IMR-90 (cell line): ENCODE data around the gene MALAT1. TPM values are rescaled to one million over a fixed set of nuclear protein-coding genes. Genes with fewer than 3 reads are reported as not detected.

ENCODE experiments used
- ATAC-seq: fragments of 200-7000 bp; cut with Tn5 transposase; 2 replicates; pipeline ENCODE4 v1.9.1; 2020; ENCODE audit warnings: low read depth, mild to moderate bottlenecking, moderate library complexity
- BruUV-seq: library from RNA; stranded (reverse); fragments of 400-500 nt; replicated peaks from 2 replicates; lab custom pipeline; 2021; lab: Mats Ljungman, UMichigan
- CTCF ChIA-PET: fragments of 300-600 bp; formaldehyde crosslinking; extraction: SDS; loops from one replicate; lab custom pipeline; 2021; ENCODE audit warnings: antibody characterized with exemption; lab: Yijun Ruan, JAX
- POLR2A ChIA-PET: fragments of 300-600 bp; sonication (Branson Sonifier 250); formaldehyde crosslinking; loops from one replicate; lab custom pipeline; 2022; ENCODE audit warnings: antibody characterized with exemption; ENCODE audit not compliant: unreplicated experiment; lab: Charles Lee
- DNase-seq: peaks from one replicate; pipeline ENCODE4 v3.0.0; 2013
- H2AFZ ChIP-seq: replicated peaks from 2 replicates; pipeline ENCODE3; 2013; ENCODE audit warnings: low read length, mild to moderate bottlenecking; ENCODE audit not compliant: poor library complexity
- H2AK5ac ChIP-seq: 2 replicates; pipeline ENCODE4 v1.6.1; 2013; ENCODE audit warnings: low read depth, low read length, inconsistent platforms
- H2AK9ac ChIP-seq: replicated peaks from 2 replicates; pipeline ENCODE3; 2013; ENCODE audit warnings: mild to moderate bottlenecking, low read depth, low read length, moderate library complexity; ENCODE audit not compliant: poor library complexity
- H2BK120ac ChIP-seq: 2 replicates; pipeline ENCODE4 v1.6.1; 2013; ENCODE audit warnings: low read depth, low read length, inconsistent platforms
- H2BK15ac ChIP-seq: 3 replicates; pipeline ENCODE4 v1.6.1; 2013; ENCODE audit warnings: low read depth, low read length, inconsistent platforms
- H2BK20ac ChIP-seq: 2 replicates; pipeline ENCODE4 v1.6.1; 2013; ENCODE audit warnings: low read depth, mild to moderate bottlenecking, inconsistent platforms, low read length, moderate library complexity
- H2BK5ac ChIP-seq: 2 replicates; pipeline ENCODE4 v1.6.1; 2013; ENCODE audit warnings: mild to moderate bottlenecking, low read depth, low read length, inconsistent platforms; ENCODE audit not compliant: poor library complexity, severe bottlenecking
- H3K14ac ChIP-seq: replicated peaks from 2 replicates; pipeline ENCODE4 v1.6.1; 2013; ENCODE audit warnings: low read depth, low read length, inconsistent platforms
- H3K18ac ChIP-seq: 2 replicates; pipeline ENCODE4 v1.6.1; 2013; ENCODE audit warnings: low read depth, low read length, control low read depth
- H3K23ac ChIP-seq: 2 replicates; pipeline ENCODE4 v1.6.1; 2013; ENCODE audit warnings: low read depth, low read length, inconsistent platforms
- H3K27ac ChIP-seq: 2 replicates; pipeline ENCODE4 v1.5.1; 2013; ENCODE audit warnings: mild to moderate bottlenecking, control low read depth, low read length; ENCODE audit not compliant: insufficient read depth
- H3K27me3 ChIP-seq: 2 replicates; pipeline ENCODE4 v1.6.1; 2013; ENCODE audit warnings: low read length; ENCODE audit not compliant: control insufficient read depth, insufficient read depth
- H3K36me3 ChIP-seq: 2 replicates; pipeline ENCODE4 v1.6.1; 2013; ENCODE audit warnings: low read length, mixed read lengths; ENCODE audit not compliant: control insufficient read depth, insufficient read depth
- H3K4ac ChIP-seq: 2 replicates; pipeline ENCODE4 v1.6.1; 2013; ENCODE audit warnings: low read depth, low read length, inconsistent platforms
- H3K4me1 ChIP-seq: 2 replicates; pipeline ENCODE4 v1.6.1; 2013; ENCODE audit warnings: low read length, mixed read lengths; ENCODE audit not compliant: control insufficient read depth, insufficient read depth
- H3K4me2 ChIP-seq: 2 replicates; pipeline ENCODE4 v1.6.1; 2013; ENCODE audit warnings: low read depth, mild to moderate bottlenecking, control low read depth, low read length, moderate library complexity
- H3K4me3 ChIP-seq: 2 replicates; pipeline ENCODE4 v1.5.1; 2013; ENCODE audit warnings: low read depth, mild to moderate bottlenecking, control low read depth, low read length, moderate library complexity; ENCODE audit not compliant: insufficient read depth
- H3K56ac ChIP-seq: 2 replicates; pipeline ENCODE4 v1.6.1; 2013; ENCODE audit warnings: low read length, inconsistent platforms; ENCODE audit not compliant: insufficient read depth; ENCODE audit errors: extremely low read depth
- H3K79me1 ChIP-seq, 2 experiments: 2 replicates each; pipeline ENCODE4 v1.6.1; 2013; ENCODE audit warnings: low read length in 2 of 2, inconsistent platforms in 1 of 2, low read depth in 1 of 2
- H3K9ac ChIP-seq: 2 replicates; pipeline ENCODE4 v1.6.1; 2013; ENCODE audit warnings: low read depth, low read length, control low read depth
- H3K9me1 ChIP-seq: 2 replicates; pipeline ENCODE4 v1.6.1; 2013; ENCODE audit warnings: low read length, inconsistent platforms; ENCODE audit not compliant: insufficient read depth
- H3K9me3 ChIP-seq: 2 replicates; pipeline ENCODE4 v1.6.1; 2013; ENCODE audit warnings: low read length; ENCODE audit not compliant: control insufficient read depth, insufficient read depth
- H4K20me1 ChIP-seq: 2 replicates; pipeline ENCODE4 v1.6.1; 2013; ENCODE audit warnings: low read length, inconsistent platforms; ENCODE audit not compliant: insufficient read depth
- H4K5ac ChIP-seq: 2 replicates; pipeline ENCODE4 v1.6.1; 2013; ENCODE audit warnings: mild to moderate bottlenecking, low read depth, low read length, control low read depth
- H4K8ac ChIP-seq, 2 experiments: 2 replicates each; pipeline ENCODE4 v1.6.1; 2013; ENCODE audit warnings: low read depth in 2 of 2, low read length in 2 of 2, control low read depth in 1 of 2, inconsistent platforms in 1 of 2
- H4K91ac ChIP-seq: 2 replicates; pipeline ENCODE4 v1.6.1; 2013; ENCODE audit warnings: low read depth, low read length, inconsistent platforms; ENCODE audit not compliant: insufficient read depth
- CHD1 ChIP-seq: IDR thresholded peaks from 2 replicates; pipeline ENCODE4 v1.6.1; 2012; ENCODE audit warnings: low read depth, low read length, improper control_type of control experiment
- CTCF ChIP-seq: conservative IDR thresholded peaks from 2 replicates; pipeline ENCODE4 v1.5.1; 2012; ENCODE audit warnings: mild to moderate bottlenecking, low read depth, low read length, improper control_type of control experiment
- FOS ChIP-seq: fragments of 150-350 bp; IDR thresholded peaks from 2 replicates; pipeline ENCODE4 v1.6.1; 2016; ENCODE audit warnings: low read depth, low read length
- MAZ ChIP-seq: IDR thresholded peaks from 2 replicates; pipeline ENCODE4 v1.6.1; 2012; ENCODE audit warnings: low read depth, mild to moderate bottlenecking, low read length, improper control_type of control experiment, moderate library complexity, borderline replicate concordance
- MXI1 ChIP-seq: IDR thresholded peaks from 2 replicates; pipeline ENCODE4 v1.6.1; 2012; ENCODE audit warnings: low read depth, mild to moderate bottlenecking, low read length, moderate library complexity, borderline replicate concordance
- POLR2A ChIP-seq: IDR thresholded peaks from 2 replicates; pipeline ENCODE4 v1.6.1; 2012; ENCODE audit warnings: mild to moderate bottlenecking, low read depth, low read length
- RAD21 ChIP-seq: IDR thresholded peaks from 2 replicates; pipeline ENCODE4 v1.6.1; 2012; ENCODE audit warnings: low read length, improper control_type of control experiment
- RCOR1 ChIP-seq: IDR thresholded peaks from 2 replicates; pipeline ENCODE4 v1.6.1; 2012; ENCODE audit warnings: mild to moderate bottlenecking, low read length, improper control_type of control experiment; ENCODE audit not compliant: insufficient replicate concordance
- RFX5 ChIP-seq: IDR thresholded peaks from 2 replicates; pipeline ENCODE4 v1.8.0; 2012; ENCODE audit warnings: low read depth, mild to moderate bottlenecking, low read length, moderate library complexity
- USF2 ChIP-seq: fragments of 150-350 bp; IDR thresholded peaks from 2 replicates; pipeline ENCODE4 v1.6.1; 2017; ENCODE audit warnings: mild to moderate bottlenecking, antibody characterized with exemption, low read length, low read depth
- WGBS, 2 experiments: methylation state at CpG; one replicate each; pipeline versions ENCODE4 v1.1.5 to v1.1.7; 2013; ENCODE audit warnings: missing lambda C conversion rate in 2 of 2; ENCODE audit not compliant: insufficient read length in 1 of 2; ENCODE audit errors: extremely low coverage in 2 of 2; 5-methylcytosine and 5-hydroxymethylcytosine counted together
- dilution Hi-C: fragments of 300-500 bp; cut with HindIII; formaldehyde crosslinking; loops from one replicate; pipeline ENCODE4 v1.14.3; 2018; ENCODE audit warnings: low sequenced_read_pairs; ENCODE audit not compliant: unreplicated experiment
- in situ Hi-C: fragments of 300-500 bp; cut with MboI; formaldehyde crosslinking; loops from 3 replicates; pipeline ENCODE4 v1.14.3; 2019; ENCODE audit warnings: low sequenced_read_pairs, inconsistent platforms, mixed read lengths
- intact Hi-C: fragments of 100-400 bp; cut with micrococcal nuclease; formaldehyde crosslinking; loops from 2 replicates; pipeline ENCODE4 v1.10.0; 2022
- polyA plus RNA-seq, 3 experiments: library from polyadenylated mRNA; depleted of rRNA; stranded (reverse); fragments of >200 nt; gene quantifications; 2 replicates each; pipeline ENCODE4 v1.2.3, GENCODE V29; 2012; ENCODE audit warnings: low replicate concordance in 1 of 3
- total RNA-seq: library from RNA; depleted of rRNA; stranded (reverse); fragments of >200 nt; gene quantifications from 2 replicates; pipeline ENCODE4 v1.2.3, GENCODE V29; 2012

Gene MALAT1
- total and polyA plus RNA-seq, 2 of the 4 experiments (the other 2 are of a cell fraction), result 636 to 3,569 TPM

GRCh38 chr11:65541093-65541982 lies 42.5 kb downstream of the MALAT1 start:
- peak overlapping the region; percentile 96 for H2AK9ac ChIP-seq
- ChIA-PET POLR2A (interaction anchor here (0.5 to 0.6 kb wide), 3 partner anchors 11 to 52 kb away, joined by 3 to 4 read pairs (median 3); no protein-coding TSS in a partner anchor), CTCF (interaction anchor here (0.7 to 2.8 kb wide), 8 partner anchors 10 to 53 kb away, joined by 3 to 15 read pairs (median 8); partner anchors contain the start of genes FAM89B, SCYL1 and ZNRD2)
- no peak overlapping the region for H2BK20ac ChIP-seq
- peaks cover 14% of the 10 kb centered on the region; the same call in 1 of the 2 replicates for H4K20me1 ChIP-seq
- peaks cover 3 to 9% of the 10 kb centered on the region in 2 experiments; a peak in 2 of 4 replicates for H3K79me1 ChIP-seq
- H3K36me3 ChIP-seq, result peaks cover 43% of the 10 kb centered on the region; the same call in 1 of the 2 replicates
- no peak for ATAC-seq
- no peaks in the 10 kb centered on the region; the same call in 1 of the 2 replicates for H3K9me1 ChIP-seq
- peak overlapping the region; percentile 54 for H3K4me2 ChIP-seq
- no TSS peak for BruUV-seq
- peaks cover 5% of the 10 kb centered on the region; the same call in 1 of the 2 replicates for H3K4me1 ChIP-seq
- in situ Hi-C loops (no loop called here), intact Hi-C loops (loop anchor here (1.0 kb wide), 1 partner anchor 29 kb away; the partner anchor contains the start of gene ZNRD2), dilution Hi-C loops (no loop called here)
- peak overlapping the region; percentile 48; the same call in 1 of the 2 replicates for H3K23ac ChIP-seq
- H3K27ac ChIP-seq, result peak overlapping the region; percentile 63
- 0 out of 2 replicates have a peak overlapping the region, but pooled peaks have one; percentile 11 for H4K5ac ChIP-seq
- peak overlapping the region; percentile 65 for H2BK5ac ChIP-seq
- H4K91ac ChIP-seq, result peak overlapping the region; percentile 69
- H2BK120ac ChIP-seq, result peak overlapping the region; percentile 61; the same call in 1 of the 2 replicates
- H4K8ac ChIP-seq, result peak overlapping the region; percentile 3 to 92; a peak in 3 of 4 replicates
- H3K27me3 ChIP-seq, result no peaks in the 10 kb centered on the region
- no peak overlapping the region for H2BK15ac ChIP-seq
- TF ChIP-seq MAZ (no peak), USF2 (no peak), RAD21 (no peak), RFX5 (no peak), CHD1 (no peak), RCOR1 (no peak), POLR2A (no peak), MXI1 (no peak), CTCF (no peak), FOS (no peak)
- no peaks in the 10 kb centered on the region for H3K9me3 ChIP-seq
- peak overlapping the region; percentile 7; the same call in 1 of the 2 replicates for H3K9ac ChIP-seq
- H3K4me3 ChIP-seq, result 0 out of 2 replicates have a peak overlapping the region, but pooled peaks have one; percentile 10
- 0 out of 2 replicates have a peak overlapping the region, but pooled peaks have one; percentile 11 for H3K56ac ChIP-seq
- peak overlapping the region; percentile 94 for H2AK5ac ChIP-seq
- WGBS, 2 experiments, result 46% methylated on average over 6 of the region's 18 CpGs; no CpG with 5 or more reads in 1 of the 2 experiments
- H2AFZ ChIP-seq, result peak overlapping the region; percentile 100
- peak overlapping the region; percentile 75; the same call in 1 of the 2 replicates for H3K14ac ChIP-seq
- no peak for DNase-seq
- H3K18ac ChIP-seq, result no peak overlapping the region
- peak overlapping the region; percentile 85 for H3K4ac ChIP-seq
